HG02970 (cell line): Measurements from ENCODE around the gene DDX21.
"Not testable (repeated sequence)": the region's sequence is repeated elsewhere in the genome, so short reads cannot be mapped to it uniquely, and the experiment has no call there.

ENCODE experiments used
- ATAC-seq: cut with Tn5 transposase; IDR thresholded peaks from one replicate; pipeline ENCODE4 v1.9.1; 2021; ENCODE audit warnings: mild to moderate bottlenecking, moderate library complexity, moderate number of reproducible peaks; ENCODE audit not compliant: unreplicated experiment, low FRiP score

The DDX21 gene

GRCh38 chr10:68987611-68988010 is 31.6 kb downstream of the DDX21 start:
- no peak for ATAC-seq

- ATAC-seq: peak; percentile 85
These were observed 32.8 kb downstream of the DDX21 start, which contains the start of gene KIFBP for GRCh38 chr10:68988530-68989316. Gene KIFBP (plus strand): TSS chr10:68988803. CDS start chr10:68988833, 30 bp downstream.

- ATAC-seq: no peak
These were observed 33.5 kb downstream of the DDX21 start for GRCh38 chr10:68989317-68989990.

GRCh38 chr10:68992636-68993440 is 36.9 kb downstream of the DDX21 start:
- ATAC-seq: no peak

- ATAC-seq: no peak
These were observed 41.2 kb downstream of the DDX21 start for GRCh38 chr10:68997211-68997610.

GRCh38 chr10:69004821-69005220 is 48.9 kb downstream of the DDX21 start:
- no peak for ATAC-seq

- ATAC-seq: no peak
These were observed 49.9 kb downstream of the DDX21 start for GRCh38 chr10:69005704-69006485.

GRCh38 chr10:69007260-69007659 is 51.3 kb downstream of the DDX21 start:
- no peak for ATAC-seq

GRCh38 chr10:69009360-69009759 is 53.4 kb downstream of the DDX21 start:
- no peak for ATAC-seq

- no peak for ATAC-seq
These were observed 54.2 kb downstream of the DDX21 start for GRCh38 chr10:69010151-69010640.

- ATAC-seq: not testable (repeated sequence)
These were observed 56.8 kb downstream of the DDX21 start for GRCh38 chr10:69012778-69013177.

GRCh38 chr10:69014171-69014570 is 58.2 kb downstream of the DDX21 start:
- no peak for ATAC-seq

GRCh38 chr10:69018613-69019012 is 62.6 kb downstream of the DDX21 start:
- no peak for ATAC-seq

- no peak for ATAC-seq
These were observed 66.6 kb downstream of the DDX21 start for GRCh38 chr10:69022611-69023010.

- no peak for ATAC-seq
These were observed 69.5 kb downstream of the DDX21 start for GRCh38 chr10:69025370-69025896.

- no peak for ATAC-seq
These were observed 77.3 kb downstream of the DDX21 start for GRCh38 chr10:69033256-69033655.
